ENCODE data around the gene MFNG.

MFNG gene

GRCh38 chr22:37430941-37431340 is 55.2 kb downstream of the MFNG start:
- Histone ChIP-seq H3K9me3 (ENCODE audit: control insufficient read depth, low read length) (no peaks in the 10 kb centered on the region), H3K9ac (ENCODE audit: low read length) (no peak overlapping the region), H3K27me3 (ENCODE audit: control insufficient read depth, insufficient read depth, low read length) (peaks cover 72% of the 10 kb centered on the region), H3K4me1 (ENCODE audit: control insufficient read depth, insufficient read depth, low read length) (no peaks in the 10 kb centered on the region), H3K4me3 (ENCODE audit: low read length) (no peak overlapping the region), H3K36me3 (ENCODE audit: control insufficient read depth, insufficient read depth, low read length) (no peaks in the 10 kb centered on the region)

GRCh38 chr22:37428649-37429586 is 57.3 kb downstream of the MFNG start:
- Histone ChIP-seq H3K36me3 (ENCODE audit: control insufficient read depth, insufficient read depth, low read length) (no peaks in the 10 kb centered on the region), H3K4me3 (ENCODE audit: low read length) (peak overlapping the region; percentile 8), H3K9ac (ENCODE audit: low read length) (no peak overlapping the region), H3K9me3 (ENCODE audit: control insufficient read depth, low read length) (no peaks in the 10 kb centered on the region), H3K4me1 (ENCODE audit: control insufficient read depth, insufficient read depth, low read length) (no peaks in the 10 kb centered on the region), H3K27me3 (ENCODE audit: control insufficient read depth, insufficient read depth, low read length) (peaks cover 82% of the 10 kb centered on the region)

GRCh38 chr22:37427711-37428635 is 58.2 kb downstream of the MFNG start:
- Histone ChIP-seq H3K9ac (ENCODE audit: low read length) (no peak overlapping the region), H3K4me3 (ENCODE audit: low read length) (no peak overlapping the region), H3K4me1 (ENCODE audit: control insufficient read depth, insufficient read depth, low read length) (no peaks in the 10 kb centered on the region), H3K27me3 (ENCODE audit: control insufficient read depth, insufficient read depth, low read length) (peaks cover 76% of the 10 kb centered on the region), H3K9me3 (ENCODE audit: control insufficient read depth, low read length) (no peaks in the 10 kb centered on the region), H3K36me3 (ENCODE audit: control insufficient read depth, insufficient read depth, low read length) (no peaks in the 10 kb centered on the region)

- Histone ChIP-seq H3K4me3 (ENCODE audit: low read length) (no peak within 1 kb of the TSS), H3K9me3 (ENCODE audit: control insufficient read depth, low read length) (no peaks in the 10 kb centered on the region), H3K9ac (ENCODE audit: low read length) (no peak within 1 kb of the TSS), H3K36me3 (ENCODE audit: control insufficient read depth, insufficient read depth, low read length) (no peaks in the 10 kb centered on the region), H3K4me1 (ENCODE audit: control insufficient read depth, insufficient read depth, low read length) (no peaks in the 10 kb centered on the region), H3K27me3 (ENCODE audit: control insufficient read depth, insufficient read depth, low read length) (peaks cover 70% of the 10 kb centered on the region)
Measured at GRCh38 chr22:37427135-37427710, 59.0 kb downstream of the MFNG start, which contains the start of gene ELFN2. ELFN2 (minus strand) TSS chr22:37427479; CDS start chr22:37375534, 51,945 bp downstream.

GRCh38 chr22:37426706-37427134 is 59.5 kb downstream of the MFNG start:
- Histone ChIP-seq H3K4me3 (ENCODE audit: low read length) (no peak overlapping the region), H3K4me1 (ENCODE audit: control insufficient read depth, insufficient read depth, low read length) (no peaks in the 10 kb centered on the region), H3K36me3 (ENCODE audit: control insufficient read depth, insufficient read depth, low read length) (no peaks in the 10 kb centered on the region), H3K9ac (ENCODE audit: low read length) (no peak overlapping the region), H3K27me3 (ENCODE audit: control insufficient read depth, insufficient read depth, low read length) (peaks cover 71% of the 10 kb centered on the region), H3K9me3 (ENCODE audit: control insufficient read depth, low read length) (no peaks in the 10 kb centered on the region)

- Histone ChIP-seq H3K9me3 (ENCODE audit: control insufficient read depth, low read length) (no peaks in the 10 kb centered on the region), H3K4me1 (ENCODE audit: control insufficient read depth, insufficient read depth, low read length) (no peaks in the 10 kb centered on the region), H3K9ac (ENCODE audit: low read length) (no peak overlapping the region), H3K36me3 (ENCODE audit: control insufficient read depth, insufficient read depth, low read length) (no peaks in the 10 kb centered on the region), H3K4me3 (ENCODE audit: low read length) (no peak overlapping the region), H3K27me3 (ENCODE audit: control insufficient read depth, insufficient read depth, low read length) (peaks cover 73% of the 10 kb centered on the region)
Measured at GRCh38 chr22:37425800-37426705, 60.1 kb downstream of the MFNG start.

GRCh38 chr22:37425369-37425768 is 60.8 kb downstream of the MFNG start:
- H3K4me1 ChIP-seq (ENCODE audit: control insufficient read depth, insufficient read depth, low read length): peaks cover 3% of the 10 kb centered on the region
- H3K27me3 ChIP-seq (ENCODE audit: control insufficient read depth, insufficient read depth, low read length): peaks cover 74% of the 10 kb centered on the region
- H3K4me3 ChIP-seq (ENCODE audit: low read length): no peak overlapping the region
- H3K36me3 ChIP-seq (ENCODE audit: control insufficient read depth, insufficient read depth, low read length): no peaks in the 10 kb centered on the region
- no peak overlapping the region for H3K9ac ChIP-seq (ENCODE audit: low read length)
- no peaks in the 10 kb centered on the region for H3K9me3 ChIP-seq (ENCODE audit: control insufficient read depth, low read length)

GRCh38 chr22:37423283-37423682 is 62.9 kb downstream of the MFNG start:
- Histone ChIP-seq H3K4me1 (ENCODE audit: control insufficient read depth, insufficient read depth, low read length) (peaks cover 20% of the 10 kb centered on the region), H3K36me3 (ENCODE audit: control insufficient read depth, insufficient read depth, low read length) (no peaks in the 10 kb centered on the region), H3K9me3 (ENCODE audit: control insufficient read depth, low read length) (no peaks in the 10 kb centered on the region), H3K9ac (ENCODE audit: low read length) (no peak overlapping the region), H3K4me3 (ENCODE audit: low read length) (no peak overlapping the region), H3K27me3 (ENCODE audit: control insufficient read depth, insufficient read depth, low read length) (peaks cover 77% of the 10 kb centered on the region)

- Histone ChIP-seq H3K27me3 (ENCODE audit: control insufficient read depth, insufficient read depth, low read length) (peaks cover 75% of the 10 kb centered on the region), H3K4me1 (ENCODE audit: control insufficient read depth, insufficient read depth, low read length) (peaks cover 21% of the 10 kb centered on the region), H3K9ac (ENCODE audit: low read length) (no peak overlapping the region)
Measured at GRCh38 chr22:37421468-37421877, 64.7 kb downstream of the MFNG start.

GRCh38 chr22:37420686-37421467 is 65.3 kb downstream of the MFNG start:
- Histone ChIP-seq H3K4me3 (ENCODE audit: low read length) (no peak overlapping the region), H3K27me3 (ENCODE audit: control insufficient read depth, insufficient read depth, low read length) (peaks cover 75% of the 10 kb centered on the region), H3K4me1 (ENCODE audit: control insufficient read depth, insufficient read depth, low read length) (peaks cover 21% of the 10 kb centered on the region), H3K36me3 (ENCODE audit: control insufficient read depth, insufficient read depth, low read length) (no peaks in the 10 kb centered on the region), H3K9me3 (ENCODE audit: control insufficient read depth, low read length) (no peaks in the 10 kb centered on the region), H3K9ac (ENCODE audit: low read length) (no peak overlapping the region)

More at GRCh38 chr22:37421468-37421877, 64.7 kb downstream of the MFNG start:
- Histone ChIP-seq H3K4me3 (ENCODE audit: low read length) (no peak overlapping the region), H3K9me3 (ENCODE audit: control insufficient read depth, low read length) (no peaks in the 10 kb centered on the region), H3K36me3 (ENCODE audit: control insufficient read depth, insufficient read depth, low read length) (no peaks in the 10 kb centered on the region)

Measured in mucosa of stomach (tissue), 1 donor.